Esophagus squamous epithelium (tissue), 4 donors: ENCODE results near the gene OR4E1.

Experiments
- POLR2A ChIP-seq, 4 donors: fragments of 450-650 bp; IDR thresholded peaks; one replicate each; pipeline ENCODE4 v1.6.1; 2017; ENCODE audit warnings: antibody characterized with exemption in 4 of 4, mild to moderate bottlenecking in 4 of 4, moderate library complexity in 3 of 4
- TF ChIP-seq, protein P1 (sequence below), 6 experiments: fragments of 450-650 bp in 4 of 6; fragments of 200-600 bp in 2 of 6; sonication (generic) in 2 of 6; IDR thresholded peaks; one replicate each; pipeline ENCODE4 v1.5.1; 2016 to 2019; ENCODE audit warnings: antibody characterized with exemption in 6 of 6, mild to moderate bottlenecking in 4 of 6, moderate library complexity in 4 of 6

GRCh38 chr14:21671371-21671770 lies 2.2 kb downstream of the OR4E1 start:
- TF ChIP-seq, protein P1, sequence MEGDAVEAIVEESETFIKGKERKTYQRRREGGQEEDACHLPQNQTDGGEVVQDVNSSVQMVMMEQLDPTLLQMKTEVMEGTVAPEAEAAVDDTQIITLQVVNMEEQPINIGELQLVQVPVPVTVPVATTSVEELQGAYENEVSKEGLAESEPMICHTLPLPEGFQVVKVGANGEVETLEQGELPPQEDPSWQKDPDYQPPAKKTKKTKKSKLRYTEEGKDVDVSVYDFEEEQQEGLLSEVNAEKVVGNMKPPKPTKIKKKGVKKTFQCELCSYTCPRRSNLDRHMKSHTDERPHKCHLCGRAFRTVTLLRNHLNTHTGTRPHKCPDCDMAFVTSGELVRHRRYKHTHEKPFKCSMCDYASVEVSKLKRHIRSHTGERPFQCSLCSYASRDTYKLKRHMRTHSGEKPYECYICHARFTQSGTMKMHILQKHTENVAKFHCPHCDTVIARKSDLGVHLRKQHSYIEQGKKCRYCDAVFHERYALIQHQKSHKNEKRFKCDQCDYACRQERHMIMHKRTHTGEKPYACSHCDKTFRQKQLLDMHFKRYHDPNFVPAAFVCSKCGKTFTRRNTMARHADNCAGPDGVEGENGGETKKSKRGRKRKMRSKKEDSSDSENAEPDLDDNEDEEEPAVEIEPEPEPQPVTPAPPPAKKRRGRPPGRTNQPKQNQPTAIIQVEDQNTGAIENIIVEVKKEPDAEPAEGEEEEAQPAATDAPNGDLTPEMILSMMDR (IDR thresholded peaks at IDR 0.05) = no peak
- no peak for TF ChIP-seq POLR2A (IDR thresholded peaks at IDR 0.05)
